Measurements from ENCODE around the gene MPHOSPH6. TPM values are rescaled to one million over a fixed set of nuclear protein-coding genes. Genes with fewer than 3 reads are reported as not detected.

The MPHOSPH6 gene
- 27.5 to 53.1 TPM (median 30.7 TPM) in 5 replicates for total RNA-seq (2022; extraction: Qiagen RNA extraction)

DNA sequence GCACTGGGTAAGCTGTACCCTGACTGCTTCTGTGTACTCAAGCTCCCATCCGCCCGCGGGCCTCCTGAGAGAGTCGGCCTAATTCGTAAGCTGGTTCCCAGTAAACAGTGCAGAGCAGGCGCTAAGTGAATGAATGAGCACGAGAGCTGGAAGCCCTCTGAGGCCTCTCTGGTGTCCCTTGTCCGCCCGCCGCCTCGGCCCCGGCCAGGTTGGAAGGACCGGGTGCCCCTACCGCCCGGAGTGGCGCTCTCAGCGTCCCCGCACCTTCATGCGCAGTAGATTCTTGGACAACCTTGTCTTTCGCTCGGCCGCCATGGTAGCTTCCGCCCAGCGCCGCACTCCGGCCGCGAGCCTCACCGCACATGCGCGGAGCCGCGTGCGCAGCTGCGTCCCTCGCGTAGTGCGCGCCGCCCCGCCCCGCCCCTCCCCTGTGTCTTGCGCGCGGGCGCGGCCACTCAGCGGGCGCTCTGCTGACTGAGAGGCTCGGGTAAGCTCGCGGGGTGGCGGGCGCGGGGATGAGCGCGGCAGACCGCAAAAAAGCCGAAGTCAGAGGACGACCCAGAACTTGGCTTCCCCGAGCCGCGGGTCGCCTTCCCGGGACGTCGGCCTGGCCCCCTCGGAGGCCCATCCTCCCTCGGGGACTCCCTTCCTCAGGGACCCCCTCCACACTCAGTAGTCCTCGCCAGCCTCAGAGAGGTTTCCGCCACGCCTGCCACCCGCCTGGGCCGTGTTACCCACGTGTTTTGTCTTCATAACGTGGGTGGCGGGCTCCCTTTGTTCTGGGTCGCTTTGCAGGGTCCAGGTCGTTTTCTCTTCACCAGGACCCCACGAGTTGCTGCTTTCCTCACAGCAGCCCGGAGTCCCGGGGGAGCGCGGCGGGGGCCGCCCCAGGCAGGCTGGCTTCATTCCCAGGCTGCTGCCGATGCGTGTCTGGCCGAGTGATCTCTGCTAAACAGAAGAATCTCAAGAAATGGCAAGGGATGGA, at the start of gene MPHOSPH6:
TSS of gene MPHOSPH6 (minus strand) at position 364 of the 985 bp plus-strand sequence. CDS start at position 315, 49 bp downstream.

Other genes with a start within 250 kb of the MPHOSPH6 start
- 0.84 to 2.0 TPM (median 1.2 TPM) in 5 replicates for gene SDR42E1, start 158.8 kb downstream of the MPHOSPH6 start, total RNA-seq (2022; extraction: Qiagen RNA extraction)
- gene HSD17B2, start 135.0 kb downstream of the MPHOSPH6 start, total RNA-seq (2022; extraction: Qiagen RNA extraction) = not detected in 5 replicates